ENCODE data around the gene RNF223. TPM values are rescaled to one million over a fixed set of nuclear protein-coding genes. Genes with fewer than 3 reads are reported as not detected.

RNF223 gene
- polyA plus RNA-seq, 2 of the 4 experiments (the other 2 are of a cell fraction) = 0.08 TPM; not detected in 1

GRCh38 chr1:1047407-1047806, 26.7 kb downstream of the RNF223 start:
- no peaks in the 10 kb centered on the region for H3K4me1 ChIP-seq
- H3K9me3 ChIP-seq = no peaks in the 10 kb centered on the region
- ChIA-PET POLR2A (no interaction called here), CTCF (interaction anchor here (1.2 to 1.7 kb wide), 2 partner anchors 12 to 16 kb away, joined by 4 to 11 read pairs; no protein-coding TSS in a partner anchor)
- FAIRE-seq = no peak
- no CpG with 5 or more reads among the region's 19 CpGs for WGBS (ENCODE audit: missing lambda C conversion rate)
- no peak for DNase-seq (ENCODE audit: low read depth in 1 of 2, low spot score in 1 of 2)
- ATAC-seq = no peak
- H3K27ac ChIP-seq = no peak overlapping the region
- no peak for TF ChIP-seq ZSCAN20 (CRISPR knock-in tag; IDR thresholded peaks at IDR 0.05)
- no peak for TF ChIP-seq BCL3 (IDR thresholded peaks at IDR 0.05)
- no peak overlapping the region for H3K4me3 ChIP-seq
- no peak overlapping the region for H3K4me2 ChIP-seq

- Histone ChIP-seq H3K4me3 (no peak overlapping the region), H3K27ac (no peak overlapping the region), H3K4me2 (no peak overlapping the region), H3K9me3 (no peaks in the 10 kb centered on the region), H3K4me1 (no peaks in the 10 kb centered on the region)
- DNase-seq (ENCODE audit: low read depth in 1 of 2, low spot score in 1 of 2) (no peak), FAIRE-seq (no peak), ATAC-seq (no peak)
- POLR2A ChIA-PET = no interaction called here
- WGBS (ENCODE audit: missing lambda C conversion rate) = 85% methylated on average over 7 of the region's 26 CpGs
- TF ChIP-seq KDM1A (IDR thresholded peaks at IDR 0.05; ENCODE audit: low read depth) (no peak), CEBPB (IDR thresholded peaks at IDR 0.05) (no peak)
- CTCF ChIA-PET = interaction anchor here (1.2 kb wide), 1 partner anchor 13 kb away, joined by 4 read pairs; no protein-coding TSS in a partner anchor
Measured at GRCh38 chr1:1046767-1047166, 27.3 kb downstream of the RNF223 start.

DNA sequence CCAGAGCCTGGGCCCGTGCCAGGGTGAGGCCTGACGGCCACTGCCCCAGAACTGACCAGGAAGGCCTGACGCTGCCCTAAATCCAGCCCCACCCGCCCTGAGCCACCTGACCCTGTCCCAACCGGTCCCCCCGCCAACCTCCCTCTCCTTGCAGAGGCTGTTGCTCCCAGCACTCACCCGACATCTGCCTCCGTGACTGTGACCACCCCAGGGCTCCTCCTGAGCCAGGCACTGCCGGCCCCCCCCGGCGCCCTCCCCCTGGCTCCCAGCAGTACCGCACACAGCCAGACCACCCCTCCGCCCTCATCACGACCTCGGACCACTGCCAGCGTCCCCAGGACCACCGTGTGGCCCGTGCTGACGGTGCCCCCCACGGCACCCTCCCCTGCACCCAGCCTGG, 27.9 kb downstream of the RNF223 start:
- H3K4me3 ChIP-seq = no peak overlapping the region
- ATAC-seq = no peak
- DNase-seq (ENCODE audit: low read depth in 1 of 2, low spot score in 1 of 2) = no peak
- H3K27ac ChIP-seq = no peak overlapping the region
- no peaks in the 10 kb centered on the region for H3K4me1 ChIP-seq
- ChIA-PET CTCF (no interaction called here), POLR2A (no interaction called here)
- WGBS (ENCODE audit: missing lambda C conversion rate) = 83% methylated on average over 3 of the region's 20 CpGs
- H3K9me3 ChIP-seq = no peaks in the 10 kb centered on the region
- TF ChIP-seq JUNB (IDR thresholded peaks at IDR 0.05) (no peak), SREBF2 (IDR thresholded peaks at IDR 0.05) (no peak)
- H3K4me2 ChIP-seq = no peak overlapping the region
- no peak for FAIRE-seq

GRCh38 chr1:1045129-1045528, 29.0 kb downstream of the RNF223 start:
- CTCF ChIA-PET = interaction anchor here (1.9 kb wide), 1 partner anchor 19 kb away, joined by 10 read pairs; no protein-coding TSS in a partner anchor
- Histone ChIP-seq H3K4me1 (peaks cover 5% of the 10 kb centered on the region), H3K4me3 (no peak overlapping the region), H3K9me3 (no peaks in the 10 kb centered on the region), H3K4me2 (no peak overlapping the region), H3K27ac (no peak overlapping the region)
- FAIRE-seq = no peak
- TF ChIP-seq RCOR1 (IDR thresholded peaks at IDR 0.05; ENCODE audit: low read depth, low read length) = no peak
- no peak for TF ChIP-seq PHF8 (IDR thresholded peaks at IDR 0.05; ENCODE audit: borderline replicate concordance, low read depth)
- no peak for TF ChIP-seq RFX5 (IDR thresholded peaks at IDR 0.05)
- no peak for TF ChIP-seq HOXB13 (CRISPR knock-in tag; IDR thresholded peaks at IDR 0.05; ENCODE audit: low read depth)
- no peak for TF ChIP-seq NFE2L2 (conservative IDR thresholded peaks at IDR 0.05; ENCODE audit: low read length)
- no peak for TF ChIP-seq EP300 (IDR thresholded peaks at IDR 0.05)
- no peak for TF ChIP-seq NR3C1 (IDR thresholded peaks at IDR 0.05)
- TF ChIP-seq JUNB (IDR thresholded peaks at IDR 0.05) = no peak
- no peak for TF ChIP-seq RNF2 (IDR thresholded peaks at IDR 0.05; ENCODE audit: borderline replicate concordance, low read depth)
- TF ChIP-seq HEYL (CRISPR knock-in tag; IDR thresholded peaks at IDR 0.05) = no peak
- TF ChIP-seq, protein P1, sequence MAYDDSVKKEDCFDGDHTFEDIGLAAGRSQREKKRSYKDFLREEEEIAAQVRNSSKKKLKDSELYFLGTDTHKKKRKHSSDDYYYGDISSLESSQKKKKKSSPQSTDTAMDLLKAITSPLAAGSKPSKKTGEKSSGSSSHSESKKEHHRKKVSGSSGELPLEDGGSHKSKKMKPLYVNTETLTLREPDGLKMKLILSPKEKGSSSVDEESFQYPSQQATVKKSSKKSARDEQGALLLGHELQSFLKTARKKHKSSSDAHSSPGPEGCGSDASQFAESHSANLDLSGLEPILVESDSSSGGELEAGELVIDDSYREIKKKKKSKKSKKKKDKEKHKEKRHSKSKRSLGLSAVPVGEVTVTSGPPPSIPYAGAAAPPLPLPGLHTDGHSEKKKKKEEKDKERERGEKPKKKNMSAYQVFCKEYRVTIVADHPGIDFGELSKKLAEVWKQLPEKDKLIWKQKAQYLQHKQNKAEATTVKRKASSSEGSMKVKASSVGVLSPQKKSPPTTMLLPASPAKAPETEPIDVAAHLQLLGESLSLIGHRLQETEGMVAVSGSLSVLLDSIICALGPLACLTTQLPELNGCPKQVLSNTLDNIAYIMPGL (CRISPR knock-in tag; IDR thresholded peaks at IDR 0.05; ENCODE audit: borderline replicate concordance) = no peak
- no peak for DNase-seq (ENCODE audit: low read depth in 1 of 2, low spot score in 1 of 2)
- POLR2A ChIA-PET = no interaction called here
- 80% methylated on average over 1 of the region's 23 CpGs for WGBS (ENCODE audit: missing lambda C conversion rate)
- no peak for ATAC-seq
